SK-MEL-5 (cell line): Measurements from ENCODE around the gene YTHDF1. TPM values are rescaled to one million over a fixed set of nuclear protein-coding genes. Genes with fewer than 3 reads are reported as not detected.

ENCODE experiments used
- DNase-seq: peaks from one replicate; pipeline ENCODE4 v3.0.0-alpha.2; 2016; ENCODE audit warnings: low read depth, low spot score
- in situ Hi-C: cut with HindIII; loops from 2 replicates; pipeline ENCODE4 v1.10.0; 2016; ENCODE audit warnings: low sequenced_read_pairs, high pct_unique_total_duplicates, low pct_unique_long_range_greater_than_20kb
- total RNA-seq: library from RNA; depleted of rRNA; stranded (reverse); fragments of >200 nt; shearing (Covaris generic); gene quantifications from 2 replicates; pipeline ENCODE4 v1.2.3, GENCODE V29; 2014

The YTHDF1 gene
- total RNA-seq, 1 experiment from 2014 or later, result 31.8 TPM

- no peak for DNase-seq
- in situ Hi-C loops, result no loop called here
Observed at GRCh38 chr20:63219447-63219821, 3.5 kb upstream of the YTHDF1 start.

- in situ Hi-C loops, result no loop called here
- DNase-seq, result no peak
Observed at GRCh38 chr20:63218701-63219446, 2.9 kb upstream of the YTHDF1 start.

GRCh38 chr20:63217706-63218105, 1.8 kb upstream of the YTHDF1 start:
- no peak for DNase-seq
- in situ Hi-C loops, result no loop called here

- DNase-seq, result no peak
- in situ Hi-C loops, result no loop called here
Observed at GRCh38 chr20:63216849-63217471, 1.0 kb upstream of the YTHDF1 start.

- in situ Hi-C loops, result no loop called here
- peak; percentile 74 for DNase-seq
Observed at GRCh38 chr20:63215101-63216040, 560 bp downstream of the YTHDF1 start.

GRCh38 chr20:63214514-63214913, 1.4 kb downstream of the YTHDF1 start:
- DNase-seq, result no peak
- in situ Hi-C loops, result no loop called here

- no peak for DNase-seq
- in situ Hi-C loops, result no loop called here
Observed at GRCh38 chr20:63212792-63213191, 3.1 kb downstream of the YTHDF1 start.

GRCh38 chr20:63212393-63212730, 3.6 kb downstream of the YTHDF1 start:
- in situ Hi-C loops, result no loop called here

GRCh38 chr20:63210011-63210605, 5.8 kb downstream of the YTHDF1 start:
- DNase-seq, result no peak
- in situ Hi-C loops, result no loop called here

More at GRCh38 chr20:63212393-63212730, 3.6 kb downstream of the YTHDF1 start:
- no peak for DNase-seq

GRCh38 chr20:63208346-63208909, 7.5 kb downstream of the YTHDF1 start:
- in situ Hi-C loops, result no loop called here

GRCh38 chr20:63206878-63207277, 9.1 kb downstream of the YTHDF1 start:
- DNase-seq, result no peak
- in situ Hi-C loops, result no loop called here

More at GRCh38 chr20:63208346-63208909, 7.5 kb downstream of the YTHDF1 start:
- DNase-seq, result no peak

GRCh38 chr20:63205896-63206295, 10.0 kb downstream of the YTHDF1 start:
- DNase-seq, result no peak
- in situ Hi-C loops, result no loop called here

- no peak for DNase-seq
- in situ Hi-C loops, result no loop called here
Observed at GRCh38 chr20:63204362-63204761, 11.6 kb downstream of the YTHDF1 start.

GRCh38 chr20:63202811-63203526, 13.0 kb downstream of the YTHDF1 start:
- no peak for DNase-seq
- in situ Hi-C loops, result no loop called here

GRCh38 chr20:63202021-63202420, 13.9 kb downstream of the YTHDF1 start:
- in situ Hi-C loops, result no loop called here
- no peak for DNase-seq

GRCh38 chr20:63198606-63199005, 17.3 kb downstream of the YTHDF1 start:
- in situ Hi-C loops, result no loop called here
- DNase-seq, result no peak

- no peak for DNase-seq
- in situ Hi-C loops, result no loop called here
Observed at GRCh38 chr20:63196768-63197470, 19.0 kb downstream of the YTHDF1 start.
